Measurements from ENCODE around the gene CD55.

The CD55 gene

GRCh38 chr1:207282496-207283380, 38.7 kb upstream of the CD55 start:
- no peak for DNase-seq (ENCODE audit: low read depth)
- TF ChIP-seq, protein P1, sequence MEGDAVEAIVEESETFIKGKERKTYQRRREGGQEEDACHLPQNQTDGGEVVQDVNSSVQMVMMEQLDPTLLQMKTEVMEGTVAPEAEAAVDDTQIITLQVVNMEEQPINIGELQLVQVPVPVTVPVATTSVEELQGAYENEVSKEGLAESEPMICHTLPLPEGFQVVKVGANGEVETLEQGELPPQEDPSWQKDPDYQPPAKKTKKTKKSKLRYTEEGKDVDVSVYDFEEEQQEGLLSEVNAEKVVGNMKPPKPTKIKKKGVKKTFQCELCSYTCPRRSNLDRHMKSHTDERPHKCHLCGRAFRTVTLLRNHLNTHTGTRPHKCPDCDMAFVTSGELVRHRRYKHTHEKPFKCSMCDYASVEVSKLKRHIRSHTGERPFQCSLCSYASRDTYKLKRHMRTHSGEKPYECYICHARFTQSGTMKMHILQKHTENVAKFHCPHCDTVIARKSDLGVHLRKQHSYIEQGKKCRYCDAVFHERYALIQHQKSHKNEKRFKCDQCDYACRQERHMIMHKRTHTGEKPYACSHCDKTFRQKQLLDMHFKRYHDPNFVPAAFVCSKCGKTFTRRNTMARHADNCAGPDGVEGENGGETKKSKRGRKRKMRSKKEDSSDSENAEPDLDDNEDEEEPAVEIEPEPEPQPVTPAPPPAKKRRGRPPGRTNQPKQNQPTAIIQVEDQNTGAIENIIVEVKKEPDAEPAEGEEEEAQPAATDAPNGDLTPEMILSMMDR (IDR thresholded peaks at IDR 0.05; ENCODE audit: insufficient read depth, low read depth, low read length, missing control alignments), result no peak
- no peak overlapping the region for H3K4me3 ChIP-seq (ENCODE audit: low read depth, low read length)

DNA sequence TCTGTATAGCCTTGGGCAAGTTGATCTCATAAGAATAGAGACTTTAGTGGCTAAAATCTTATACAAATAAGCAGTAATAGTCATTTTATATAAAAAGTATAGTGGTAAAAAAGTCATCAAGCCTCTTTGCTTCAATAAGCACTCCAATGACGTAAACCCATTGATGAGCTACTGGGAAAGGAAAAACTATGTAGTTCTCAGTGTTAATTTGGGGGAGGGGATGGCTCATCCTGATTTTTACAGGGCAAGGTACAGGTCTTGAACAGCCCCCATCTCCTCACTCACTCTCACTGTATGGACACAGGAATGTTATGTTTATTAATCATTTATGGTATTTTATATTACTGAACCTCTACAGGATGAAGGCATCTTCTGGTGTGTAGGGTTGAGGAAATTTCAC, 38.1 kb upstream of the CD55 start:
- H3K4me3 ChIP-seq (ENCODE audit: low read depth, low read length), result no peak overlapping the region
- DNase-seq (ENCODE audit: low read depth), result no peak
- TF ChIP-seq, protein P1 (IDR thresholded peaks at IDR 0.05; ENCODE audit: insufficient read depth, low read depth, low read length, missing control alignments), result no peak

GRCh38 chr1:207284209-207284897, 37.1 kb upstream of the CD55 start:
- TF ChIP-seq, protein P1 (IDR thresholded peaks at IDR 0.05; ENCODE audit: insufficient read depth, low read depth, low read length, missing control alignments), result no peak

DNA sequence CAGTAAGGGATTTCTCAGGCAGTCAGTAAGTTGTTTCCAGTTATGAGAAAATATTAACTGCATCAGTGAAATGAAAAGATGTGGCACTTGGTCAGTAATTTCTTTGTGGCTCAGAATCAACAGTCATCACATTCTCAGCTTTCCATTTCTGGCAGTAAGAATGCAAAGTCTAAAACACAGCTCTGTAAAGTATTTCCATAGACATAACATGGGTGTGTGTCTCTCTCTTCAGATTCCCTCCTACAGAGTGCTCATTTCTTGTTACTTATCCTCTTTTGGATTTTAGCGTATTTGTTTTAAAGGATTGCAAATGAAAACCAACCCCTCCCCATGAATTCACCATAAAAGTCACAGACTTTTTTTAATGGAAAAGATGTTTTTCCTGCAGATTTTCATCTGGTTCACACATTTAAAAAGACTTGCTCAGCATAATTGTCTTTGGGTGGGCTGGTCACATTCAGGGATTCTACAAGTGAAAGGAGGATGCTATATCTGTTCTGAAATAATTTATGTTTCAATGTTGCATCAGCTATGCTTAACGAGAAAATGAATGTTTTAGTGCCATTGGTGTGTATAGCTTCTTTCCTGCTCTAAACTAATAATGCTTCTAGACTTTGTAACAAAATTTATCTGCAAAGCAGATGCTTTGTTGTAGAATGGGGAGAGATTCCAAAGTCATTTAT, 34.6 kb upstream of the CD55 start:
- H3K4me3 ChIP-seq (ENCODE audit: low read depth, low read length), result no peak overlapping the region
- TF ChIP-seq, protein P1 (IDR thresholded peaks at IDR 0.05; ENCODE audit: insufficient read depth, low read depth, low read length, missing control alignments), result no peak
- no peak for DNase-seq (ENCODE audit: low read depth)

More at GRCh38 chr1:207284209-207284897, 37.1 kb upstream of the CD55 start:
- H3K4me3 ChIP-seq (ENCODE audit: low read depth, low read length), result no peak overlapping the region
- peak; percentile 8 for DNase-seq (ENCODE audit: low read depth)

DNA sequence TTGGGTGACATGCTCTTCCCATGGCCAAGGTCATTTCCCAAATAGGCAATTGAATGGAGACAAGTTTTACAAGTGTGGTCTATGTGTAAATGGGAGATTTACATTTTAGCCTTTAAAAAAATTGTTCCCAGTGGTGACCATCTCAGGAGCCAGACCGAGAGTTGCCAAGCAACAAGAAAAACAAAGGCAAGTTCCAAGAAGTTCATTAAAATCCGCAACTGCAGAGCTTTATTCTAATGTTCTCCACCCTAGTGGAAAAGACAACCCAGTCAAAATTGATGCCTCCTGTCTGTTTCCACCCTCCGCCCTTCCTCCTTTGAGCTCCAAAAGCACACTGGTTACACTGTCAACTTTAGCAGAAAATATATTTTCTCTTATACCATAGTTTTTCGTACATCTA, 33.2 kb upstream of the CD55 start:
- TF ChIP-seq, protein P1 (IDR thresholded peaks at IDR 0.05; ENCODE audit: insufficient read depth, low read depth, low read length, missing control alignments), result no peak
- DNase-seq (ENCODE audit: low read depth), result no peak
- H3K4me3 ChIP-seq (ENCODE audit: low read depth, low read length), result no peak overlapping the region

DNA sequence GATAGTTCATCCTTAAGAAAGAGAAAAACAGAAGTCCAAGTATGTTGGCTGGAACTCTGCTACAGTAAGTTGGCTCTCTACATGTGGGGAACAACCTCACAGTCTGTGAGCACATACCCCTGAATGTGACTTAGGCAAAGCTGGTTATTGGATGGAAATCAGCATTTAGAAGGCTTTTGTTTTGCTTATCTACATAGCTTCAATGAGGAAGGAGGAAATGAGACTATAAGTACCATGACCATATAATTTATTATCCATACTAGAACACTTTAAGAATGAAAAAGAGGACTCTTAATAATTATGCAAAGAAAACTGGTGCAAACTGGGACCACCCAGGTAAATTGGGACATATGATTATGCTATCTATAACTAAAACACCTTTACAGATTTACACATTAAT, 31.7 kb upstream of the CD55 start:
- TF ChIP-seq, protein P1 (IDR thresholded peaks at IDR 0.05; ENCODE audit: insufficient read depth, low read depth, low read length, missing control alignments), result no peak
- H3K4me3 ChIP-seq (ENCODE audit: low read depth, low read length), result no peak overlapping the region
- no peak for DNase-seq (ENCODE audit: low read depth)

Measured in GM12865 (cell line).